ENCODE data around the gene ACTR1B.

DNA sequence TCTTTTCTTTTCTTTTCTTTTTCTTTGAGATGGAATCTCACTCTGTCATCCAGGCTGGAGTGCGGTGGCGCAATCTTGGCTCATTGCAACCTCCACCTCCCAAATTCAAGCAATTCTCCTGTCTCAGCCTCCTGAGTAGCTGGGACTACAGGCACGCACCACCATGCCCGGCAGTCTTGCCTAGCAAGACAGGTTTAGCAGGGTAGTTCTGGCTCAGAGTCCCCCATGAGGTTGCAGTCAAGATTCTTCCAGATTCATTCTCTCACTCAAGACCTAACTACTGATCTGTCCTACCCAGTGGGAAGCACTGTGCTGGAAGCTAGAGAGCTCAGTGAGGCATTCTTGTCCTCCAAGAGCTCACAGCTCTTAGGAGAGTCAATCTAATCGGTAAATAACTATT, 31.9 kb upstream of the ACTR1B start:
- TF ChIP-seq GLIS3 (CRISPR knock-in tag; IDR thresholded peaks at IDR 0.05) = no peak
- no peak for TF ChIP-seq ZFP30 (CRISPR knock-in tag; IDR thresholded peaks at IDR 0.05)
- TF ChIP-seq ZNF565 (CRISPR knock-in tag; conservative IDR thresholded peaks at IDR 0.05; ENCODE audit: low read depth) = no peak
- no peak for TF ChIP-seq ARNTL (CRISPR knock-in tag; IDR thresholded peaks at IDR 0.05; ENCODE audit: borderline replicate concordance, low read depth)
